HG03108 (cell line): Measurements from ENCODE around the gene B3GNT3.

ENCODE experiments used
- ATAC-seq: cut with Tn5 transposase; IDR thresholded peaks from one replicate; pipeline ENCODE4 v1.9.1; 2021; ENCODE audit warnings: moderate library complexity; ENCODE audit not compliant: unreplicated experiment

B3GNT3 gene

DNA sequence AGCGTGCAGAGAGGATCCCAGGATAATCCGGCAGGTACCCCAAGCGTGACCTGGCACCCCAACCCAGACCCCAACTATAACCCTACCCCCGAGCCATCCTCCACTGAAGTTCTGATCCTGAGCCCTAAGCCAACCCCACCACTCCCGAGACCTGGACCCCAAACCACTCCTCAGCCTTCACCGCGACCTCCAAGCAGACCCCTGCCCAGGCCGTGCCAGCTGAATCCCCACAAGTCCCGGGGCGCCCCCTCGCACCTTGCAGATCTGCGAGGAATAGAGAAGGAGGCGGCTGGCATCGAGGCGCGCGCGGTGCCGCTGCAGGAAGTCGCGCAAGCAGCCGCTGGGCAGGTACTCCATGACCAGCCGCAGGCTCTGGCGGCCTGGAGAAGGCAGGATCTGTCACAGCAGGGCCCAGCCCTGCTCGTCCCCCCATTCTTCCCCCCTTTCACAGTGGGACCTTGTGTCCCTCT lies 36.5 kb downstream of the B3GNT3 start:
- no peak for ATAC-seq

DNA sequence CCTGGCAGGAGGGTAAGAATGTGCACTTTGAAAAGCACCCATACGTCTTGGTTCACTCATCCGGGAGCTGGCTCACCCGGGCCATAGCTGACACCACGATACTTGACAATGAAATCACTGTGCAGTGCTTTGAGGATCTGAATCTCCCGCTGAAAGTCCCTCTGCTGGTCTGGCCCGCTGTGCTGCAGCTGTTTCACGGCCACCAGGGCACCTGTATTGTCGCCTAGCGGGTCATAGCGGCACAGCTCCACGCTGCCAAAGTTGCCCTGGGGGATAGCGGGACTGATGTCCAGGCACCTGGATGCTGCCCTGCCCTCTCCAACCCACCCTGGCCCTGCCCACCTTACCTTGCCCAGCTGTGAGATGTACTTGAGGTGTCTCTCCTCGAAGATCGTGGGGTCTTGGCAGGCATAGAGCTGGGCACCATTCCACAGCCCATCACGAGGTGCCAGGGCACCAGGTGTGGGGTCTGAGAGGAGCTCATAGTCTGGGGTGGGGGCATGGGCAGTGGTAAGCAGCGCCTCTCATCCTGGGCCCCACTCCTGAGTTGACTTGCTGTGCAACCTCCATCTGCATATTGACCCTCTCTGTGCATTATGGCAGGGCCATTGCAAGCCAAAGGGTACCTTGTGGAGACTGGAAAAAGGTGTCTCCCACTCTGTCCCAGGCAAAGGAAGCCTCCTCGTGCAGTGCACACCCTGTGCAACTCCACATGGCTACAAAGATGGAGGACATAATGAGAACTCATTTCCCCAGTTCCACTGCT lies 37.7 kb downstream of the B3GNT3 start:
- ATAC-seq: no peak

DNA sequence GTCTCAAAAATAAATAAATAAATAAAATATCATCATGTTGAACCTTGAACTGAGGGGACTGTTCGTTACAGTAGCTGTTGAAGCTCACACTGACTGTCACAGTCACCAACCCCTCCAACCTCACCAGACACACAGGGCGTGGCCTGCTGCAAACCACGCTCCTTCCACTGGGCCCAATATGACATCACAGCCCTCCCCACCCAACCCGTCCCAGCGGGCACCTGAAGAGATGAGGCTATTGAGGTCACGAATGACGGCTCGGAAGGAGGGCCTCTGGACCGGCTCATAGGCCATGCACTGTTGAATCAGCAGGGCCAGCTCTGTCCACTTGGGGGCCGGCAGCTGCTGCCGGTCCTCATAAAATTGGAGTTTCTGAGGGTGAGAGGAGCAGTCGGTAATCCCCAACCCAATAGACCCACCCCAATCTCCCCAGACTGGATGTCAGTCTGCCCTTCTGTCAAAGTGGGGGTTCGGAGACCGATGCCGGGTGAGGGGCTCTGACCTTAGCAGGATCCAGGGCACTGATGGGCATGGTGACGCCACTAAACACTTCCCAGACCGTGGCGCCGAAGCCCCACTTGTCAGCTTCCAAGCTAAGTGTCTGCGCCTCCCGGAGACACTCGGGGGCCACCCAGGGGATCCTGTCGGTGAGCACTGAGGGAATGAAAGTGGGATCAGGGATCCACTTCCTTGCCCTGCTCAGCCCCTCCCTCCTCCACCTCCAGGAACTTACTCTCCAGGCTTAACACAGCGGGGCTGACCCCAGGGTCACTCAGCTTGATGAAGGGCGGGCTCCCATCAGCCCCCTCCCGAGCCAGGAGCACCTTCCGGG lies 39.6 kb downstream of the B3GNT3 start:
- ATAC-seq: no peak

DNA sequence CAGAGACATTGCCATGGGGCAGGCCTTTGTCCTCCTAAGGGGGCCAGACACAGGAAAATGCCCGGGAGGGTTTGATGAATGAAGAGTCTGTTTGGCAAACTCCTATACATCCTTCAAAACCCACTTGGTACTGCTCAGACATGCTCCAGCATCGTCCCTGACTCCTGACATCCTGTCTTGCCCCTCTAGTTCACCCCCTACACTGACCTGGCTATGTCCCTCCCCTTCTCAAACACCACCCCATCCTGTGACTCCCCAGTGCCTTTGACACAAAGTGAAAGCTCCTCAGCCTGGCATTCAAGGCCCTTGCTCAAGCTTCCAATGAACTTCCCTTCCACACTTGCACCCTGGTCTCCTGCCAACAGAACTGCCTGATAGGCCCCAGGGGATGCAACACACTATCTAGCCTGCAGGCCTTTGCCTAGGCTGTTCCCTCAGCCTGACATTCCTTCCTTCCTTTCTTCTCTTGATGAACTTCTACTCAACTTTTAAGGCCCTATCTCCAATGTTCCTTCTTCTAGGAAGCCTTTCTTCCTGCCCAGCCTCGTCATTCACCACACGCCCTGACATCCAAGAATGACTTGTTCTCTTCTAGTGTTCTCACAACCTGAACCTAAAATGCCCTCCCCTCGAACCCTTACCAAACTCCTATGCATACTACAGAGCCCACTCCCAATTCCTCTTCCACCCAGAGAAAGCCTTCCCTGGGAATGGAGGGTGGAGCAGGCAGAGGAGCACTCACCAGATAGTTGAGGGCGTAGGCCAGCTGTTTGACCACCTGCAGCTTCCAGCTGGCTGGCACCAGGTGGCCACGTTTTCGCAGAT lies 40.5 kb downstream of the B3GNT3 start:
- ATAC-seq: no peak

DNA sequence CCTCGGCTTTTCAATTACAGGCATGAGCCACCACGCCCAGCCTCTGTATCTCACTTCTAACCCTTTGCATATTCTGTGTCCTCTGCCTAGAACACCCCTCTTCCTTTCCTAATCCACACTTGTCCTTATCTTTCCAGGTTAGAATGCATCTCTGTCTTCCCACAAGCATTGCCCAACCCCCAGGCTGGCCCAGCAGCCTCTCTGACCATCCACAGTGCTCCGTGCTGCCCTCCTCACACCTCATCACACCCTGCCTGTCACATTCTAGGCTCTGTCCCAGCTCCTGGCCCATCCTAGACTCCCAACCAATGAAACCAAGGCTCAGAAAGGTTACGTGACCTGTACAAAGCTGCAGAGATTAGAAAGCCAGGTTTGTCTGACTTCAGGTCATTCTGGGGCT lies 41.6 kb downstream of the B3GNT3 start:
- ATAC-seq: no peak

DNA sequence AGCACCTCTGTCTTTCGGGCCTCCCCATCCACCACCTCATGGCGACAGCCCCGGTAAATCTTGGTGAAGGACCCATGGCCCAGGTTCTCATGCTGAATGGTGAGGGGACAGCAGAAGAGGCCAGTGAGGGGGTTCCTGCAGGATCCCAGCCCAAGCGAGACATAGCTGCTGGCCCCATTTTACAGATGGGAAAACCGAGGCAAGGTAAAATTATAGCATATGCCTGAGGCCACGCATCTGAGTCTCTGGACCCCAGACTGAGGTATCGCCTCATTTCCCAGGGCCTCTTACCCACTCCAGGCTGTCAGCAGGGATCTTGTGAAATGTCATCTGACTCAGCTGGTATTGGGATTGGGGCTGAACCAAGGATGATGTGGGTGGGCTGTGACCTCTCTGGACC lies 43.0 kb downstream of the B3GNT3 start:
- ATAC-seq: no peak

DNA sequence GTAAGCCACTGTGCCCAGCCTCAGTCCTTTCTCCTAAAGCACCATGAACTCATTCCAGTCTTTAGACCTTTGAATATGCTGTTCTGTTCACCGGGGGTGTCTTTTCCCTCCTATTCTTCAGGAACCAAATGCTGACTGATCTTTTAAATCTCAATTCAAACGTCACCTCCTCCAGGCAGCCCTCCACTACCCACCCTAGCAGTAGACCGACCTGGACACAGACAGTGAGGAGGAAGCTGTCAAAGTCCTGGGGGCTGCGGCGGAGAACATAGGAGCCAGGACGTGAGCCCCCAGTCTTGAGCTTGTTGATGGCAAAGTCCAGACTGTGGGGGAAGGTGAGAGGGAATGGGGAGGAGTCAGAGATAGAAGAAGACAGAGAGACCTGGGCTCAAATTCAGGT lies 45.1 kb downstream of the B3GNT3 start:
- no peak for ATAC-seq

DNA sequence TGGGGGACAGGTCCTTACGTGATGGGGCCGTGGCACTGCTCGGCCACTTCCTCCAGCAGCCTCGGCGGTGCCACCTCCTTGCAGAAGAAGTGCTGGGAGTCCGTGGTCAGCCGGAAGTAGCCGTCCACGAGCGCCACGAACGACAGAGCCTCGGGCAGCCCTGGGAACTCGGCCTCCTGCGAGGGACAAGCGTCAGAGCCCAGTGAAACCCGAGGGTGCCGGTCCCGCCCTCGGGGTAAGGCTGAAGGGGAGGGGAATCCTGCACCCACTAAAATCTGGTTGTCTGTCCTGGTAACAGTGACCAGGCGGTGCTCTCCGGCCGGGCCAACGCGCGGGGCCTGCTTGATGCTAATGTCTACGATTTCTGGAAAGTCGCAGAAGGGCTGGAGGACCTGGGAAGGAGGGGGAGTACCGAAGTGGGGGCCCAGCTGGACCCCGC lies 46.5 kb downstream of the B3GNT3 start:
- no peak for ATAC-seq

DNA sequence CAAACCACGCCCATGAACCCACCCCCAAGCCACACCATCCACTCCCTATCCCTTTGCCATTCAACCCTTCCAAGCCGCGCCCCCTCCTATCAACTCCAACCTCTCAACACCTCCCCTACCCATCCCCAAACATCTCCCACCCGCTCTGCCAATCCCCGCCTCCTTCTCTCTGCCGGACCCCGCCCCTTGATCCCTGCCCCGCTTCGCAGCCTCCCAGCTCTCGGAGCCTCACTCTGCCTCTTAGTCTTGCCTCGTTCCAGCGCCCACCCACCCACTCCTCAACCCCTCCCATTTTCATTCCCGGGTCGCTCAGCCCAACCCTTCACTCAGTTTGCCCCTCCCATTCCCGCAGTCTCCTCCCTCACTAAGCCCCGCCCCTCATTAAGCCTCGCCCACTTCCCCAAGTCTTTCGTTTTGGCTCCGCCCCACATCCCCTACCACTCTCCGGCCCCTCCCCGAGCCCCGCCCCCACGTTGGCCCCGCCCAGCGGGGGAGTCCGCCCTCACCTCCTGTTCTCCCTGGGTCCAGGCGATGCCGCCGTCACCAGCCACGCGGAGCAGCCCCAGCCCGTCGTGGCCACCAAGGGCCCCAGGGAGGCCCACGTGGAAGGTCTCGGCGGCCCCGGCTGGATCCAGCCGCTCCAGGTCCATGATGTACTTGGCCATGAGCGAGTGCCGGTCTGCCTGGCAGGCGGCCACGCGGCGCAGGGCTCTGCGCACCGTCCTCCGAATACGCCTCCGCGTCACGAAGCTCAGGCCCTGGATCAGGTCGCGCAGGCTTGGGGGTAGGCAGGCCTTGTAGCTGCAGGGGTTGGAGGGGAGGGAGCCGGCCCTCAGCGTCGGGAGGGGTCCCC lies 47.1 kb downstream of the B3GNT3 start:
- no peak for ATAC-seq

DNA sequence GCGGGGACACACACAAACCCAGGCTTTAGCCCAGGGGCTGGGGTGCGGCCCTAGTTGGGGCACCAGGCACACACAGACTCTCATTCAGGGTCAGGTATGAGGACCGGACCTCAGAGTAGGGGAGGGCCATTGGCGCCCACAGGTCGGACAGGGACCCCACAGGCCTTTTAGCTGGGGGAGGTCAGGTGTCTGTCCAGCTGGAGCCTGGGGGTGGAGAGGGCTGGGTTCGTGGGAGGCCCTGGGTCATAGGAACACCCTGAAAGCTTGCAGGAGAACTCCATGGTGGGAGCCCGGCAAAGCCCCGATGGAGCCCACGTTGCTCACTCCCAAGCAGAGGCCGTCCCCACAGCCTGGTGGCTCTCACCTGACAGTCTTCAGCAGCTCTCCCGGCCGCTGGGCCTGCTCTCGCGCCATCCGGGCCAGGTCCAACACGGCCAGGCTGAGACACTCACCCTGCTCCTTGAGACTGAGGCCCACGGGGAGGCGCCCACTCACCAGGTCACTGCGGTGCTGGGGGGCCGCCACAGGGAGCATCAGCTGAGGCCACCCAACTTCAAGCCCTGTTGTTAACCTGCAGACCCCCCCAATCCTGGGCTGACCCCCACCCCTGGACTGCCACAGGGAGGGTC lies 47.8 kb downstream of the B3GNT3 start:
- ATAC-seq: no peak

DNA sequence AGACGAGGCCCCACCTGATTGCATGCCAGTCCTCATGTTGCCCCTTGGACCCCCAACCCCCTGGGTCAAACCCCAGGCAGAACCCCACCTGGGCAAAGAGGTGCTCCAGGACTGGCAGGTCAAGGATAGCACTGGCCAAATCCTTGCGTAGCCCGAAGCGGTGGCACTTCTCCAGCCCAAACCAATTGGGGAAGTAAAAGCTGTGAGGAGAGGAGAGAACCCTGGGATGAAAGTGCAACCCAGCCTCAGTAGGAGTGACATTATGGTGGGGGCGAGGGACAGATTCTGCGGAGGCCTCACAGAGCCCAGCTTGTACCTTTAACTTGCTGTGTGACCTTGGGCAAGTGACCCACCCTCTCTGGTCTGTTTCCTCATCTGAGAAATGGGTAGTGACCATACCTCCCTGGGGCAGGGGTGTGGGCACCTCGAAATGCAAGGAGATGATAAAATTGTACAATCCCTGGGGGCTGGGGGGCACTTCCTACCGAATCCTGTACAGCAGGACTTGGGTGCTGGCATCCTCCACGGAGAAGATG lies 48.4 kb downstream of the B3GNT3 start:
- ATAC-seq: no peak

DNA sequence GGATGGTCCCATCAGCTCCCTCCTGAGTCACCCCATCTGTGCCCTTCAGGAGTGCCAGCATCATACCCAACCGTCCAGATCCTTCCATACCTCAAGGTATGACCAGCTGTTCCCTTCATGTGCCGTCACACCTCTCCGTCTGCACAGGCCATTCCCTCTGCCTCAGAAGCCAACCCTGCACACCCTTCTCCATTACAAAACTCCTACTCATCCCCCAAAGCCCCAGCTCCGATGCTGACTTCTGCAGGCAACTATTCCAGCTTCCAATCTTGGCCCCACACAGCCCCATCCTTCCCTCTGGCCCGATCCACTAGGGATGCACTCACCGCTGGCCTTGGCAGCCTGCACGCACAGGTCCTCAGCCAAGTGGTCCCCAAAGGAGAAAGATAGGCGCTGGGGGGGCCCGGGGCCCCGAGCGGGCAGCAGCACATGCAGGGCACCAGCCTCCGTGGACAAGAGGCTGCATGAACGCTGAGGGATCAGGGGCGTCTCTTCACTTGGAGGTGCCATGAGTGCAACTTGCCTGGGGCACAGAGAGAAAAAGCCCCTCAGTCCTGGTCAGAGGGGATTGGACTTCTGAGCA lies 49.1 kb downstream of the B3GNT3 start:
- ATAC-seq: no peak

DNA sequence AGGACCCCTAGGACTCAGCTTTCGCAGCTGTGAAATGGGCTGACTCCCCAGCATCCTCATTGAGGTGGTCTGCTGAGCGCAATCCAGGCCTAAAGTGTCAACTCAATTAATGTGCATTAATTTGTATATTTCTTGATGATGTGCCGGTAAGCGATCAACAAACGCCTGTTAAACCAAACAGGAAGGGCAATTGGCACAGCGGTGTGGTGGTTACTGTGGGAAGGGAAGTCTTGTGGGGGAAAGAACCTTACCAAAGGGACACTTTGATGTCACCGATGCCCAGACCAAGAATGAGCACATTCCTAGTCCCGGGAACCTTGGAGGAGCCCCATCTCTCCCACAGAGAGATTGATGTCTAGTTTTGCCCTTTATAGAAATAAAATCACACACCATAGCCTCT lies 51.2 kb downstream of the B3GNT3 start:
- no peak for ATAC-seq

DNA sequence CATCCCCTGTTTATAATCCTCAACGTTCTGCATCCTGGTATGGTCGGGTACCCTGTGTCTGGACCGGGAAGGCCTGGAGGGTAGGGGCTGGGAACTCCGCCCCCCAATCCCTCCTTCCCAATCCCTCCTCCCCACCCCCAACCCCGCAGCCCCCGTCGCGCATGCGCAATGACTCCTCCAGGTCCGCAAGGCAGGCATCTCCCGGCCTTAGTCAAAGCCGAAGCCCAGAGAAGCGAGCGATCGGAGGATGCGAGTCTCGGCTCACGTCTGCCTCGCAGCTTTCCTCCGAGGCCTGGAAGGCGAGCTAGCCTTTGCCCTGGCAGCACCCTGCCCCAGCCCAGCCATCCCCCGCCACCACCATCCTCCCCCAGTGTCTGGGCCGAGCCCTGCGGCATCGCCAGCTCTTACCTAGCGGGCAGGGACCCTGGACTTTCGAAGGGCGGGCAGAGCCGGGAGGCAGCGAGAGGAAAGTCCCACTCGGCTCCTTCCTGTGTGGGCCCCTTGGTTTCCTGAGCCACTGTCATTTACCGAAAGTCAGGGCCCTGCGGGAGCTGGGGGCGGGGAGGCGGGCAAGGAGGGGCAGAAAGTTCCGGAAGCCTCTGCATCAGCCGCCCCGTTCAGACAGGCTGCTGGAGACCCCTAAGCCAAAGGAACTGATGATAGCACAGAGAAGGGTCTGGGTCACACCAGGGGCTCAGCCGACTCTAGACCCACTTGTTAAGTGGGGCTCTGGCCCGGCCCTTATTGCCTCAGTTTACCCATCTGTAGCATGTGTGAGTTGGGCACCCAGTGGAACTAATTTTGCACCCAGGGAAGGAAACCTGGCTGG lies 52.8 kb downstream of the B3GNT3 start, which contains the start of gene JAK3:
Gene JAK3, minus strand, starts transcription at position 445 of the 829 bp plus-strand sequence. CDS start 3,565 bp downstream, outside the sequence.
- ATAC-seq: peak; percentile 61

DNA sequence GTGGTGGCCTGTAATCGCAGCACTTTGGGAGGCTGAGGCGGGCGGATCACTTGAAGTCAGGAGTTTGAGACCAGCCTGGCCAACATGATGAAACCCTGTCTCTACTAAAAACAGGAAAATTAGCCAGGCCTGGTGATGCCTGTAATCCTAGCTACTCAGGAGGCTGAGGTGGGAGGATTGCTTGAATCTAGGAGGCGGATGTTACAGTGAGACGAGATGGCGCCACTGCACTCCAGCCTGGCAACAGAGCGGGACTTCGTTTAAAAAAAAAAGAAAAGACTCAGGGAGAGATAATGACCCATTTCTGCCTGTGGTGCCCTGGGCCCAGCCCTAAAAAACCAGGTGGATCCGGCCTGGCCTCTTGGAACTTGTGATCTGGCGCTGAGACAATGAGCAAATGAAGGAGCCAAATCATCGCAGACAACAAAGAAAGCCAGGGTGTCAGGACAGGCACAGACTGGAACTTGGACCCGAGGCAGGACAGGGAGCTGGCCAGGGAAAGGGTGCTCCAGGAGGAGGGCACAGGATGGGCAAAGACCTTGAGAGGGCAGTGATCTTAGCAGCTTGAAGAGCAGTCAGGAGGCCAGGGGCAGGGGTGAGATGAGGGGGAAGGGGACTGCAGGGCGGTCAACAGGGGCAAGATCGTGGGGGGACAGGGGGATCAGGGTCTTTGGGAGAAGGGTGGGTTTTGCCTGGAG lies 53.8 kb downstream of the B3GNT3 start:
- no peak for ATAC-seq

DNA sequence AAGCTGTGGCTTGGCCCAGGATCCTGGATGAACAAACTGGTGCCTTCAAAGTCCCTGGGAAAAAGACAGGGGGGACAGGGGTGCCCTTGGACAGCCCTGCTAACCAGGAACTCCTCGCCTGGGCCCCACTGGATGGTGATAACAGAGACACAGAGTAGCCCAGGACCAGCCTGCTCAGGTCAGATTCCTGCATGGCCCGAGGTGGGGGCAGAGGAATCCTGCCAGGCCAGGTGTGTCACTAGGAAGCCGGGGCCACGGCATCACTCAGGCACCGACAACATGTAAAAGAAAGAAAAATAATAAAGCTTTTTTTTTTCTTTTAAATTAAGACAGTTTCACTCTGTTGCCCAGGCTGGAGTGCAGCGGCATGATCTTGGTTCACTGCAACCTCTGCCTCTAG lies 59.1 kb downstream of the B3GNT3 start:
- ATAC-seq: no peak

DNA sequence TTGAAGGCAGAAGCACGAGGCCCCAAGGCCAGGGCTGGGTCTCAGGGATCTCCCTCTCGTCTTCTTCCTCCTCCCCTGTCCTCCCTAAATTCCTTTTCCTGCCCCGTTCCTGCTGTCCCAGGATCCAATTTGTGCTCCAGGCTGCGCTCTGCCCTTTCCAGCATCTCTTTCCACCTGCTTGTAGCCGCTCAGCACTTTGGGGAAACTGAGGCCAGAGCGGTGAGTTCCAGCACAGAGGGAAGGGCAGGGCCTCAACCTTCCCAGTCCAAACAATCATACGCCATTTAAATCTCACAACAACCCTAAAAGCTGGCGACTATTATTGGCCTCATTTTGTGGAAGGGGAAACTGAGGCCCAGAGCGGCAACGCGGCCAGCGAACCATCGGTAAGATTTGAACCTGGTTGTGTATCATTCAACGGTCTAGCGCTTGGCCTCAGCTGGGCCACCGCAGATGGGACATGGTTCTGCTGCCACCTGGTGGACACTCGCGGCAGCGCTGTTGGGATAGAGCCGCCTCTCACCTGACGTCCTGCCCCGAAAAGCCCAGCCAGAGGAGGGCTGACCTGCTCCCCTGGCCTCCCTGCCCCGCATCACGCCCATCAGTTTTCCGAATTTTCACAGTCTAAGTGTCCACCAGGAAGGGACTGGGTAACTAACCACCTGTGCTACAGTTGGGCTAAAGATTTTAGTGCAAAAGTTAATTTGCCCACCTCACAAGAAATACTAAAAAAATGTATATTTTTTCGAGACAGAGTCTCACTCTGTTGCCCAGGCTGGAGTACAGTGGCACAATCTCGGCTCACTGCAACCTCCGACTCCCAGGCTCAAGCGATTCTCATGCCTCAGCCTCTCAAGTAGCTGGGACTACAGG lies 60.6 kb downstream of the B3GNT3 start:
- ATAC-seq: no peak
